HG03060 (cell line): ENCODE results near the gene CTNNA3.

ENCODE experiments used
- ATAC-seq: cut with Tn5 transposase; IDR thresholded peaks from one replicate; pipeline ENCODE4 v1.9.1; 2021; ENCODE audit warnings: low read depth, moderate number of reproducible peaks; ENCODE audit not compliant: unreplicated experiment

CTNNA3 gene

GRCh38 chr10:66842371-66842770 is 853.6 kb downstream of the CTNNA3 start:
- ATAC-seq, result no peak

- no peak for ATAC-seq
Observed at GRCh38 chr10:66838656-66839055, 857.3 kb downstream of the CTNNA3 start.

- no peak for ATAC-seq
Observed at GRCh38 chr10:66837990-66838389, 858.0 kb downstream of the CTNNA3 start.

- no peak for ATAC-seq
Observed at GRCh38 chr10:66837335-66837734, 858.7 kb downstream of the CTNNA3 start.

- ATAC-seq, result no peak
Observed at GRCh38 chr10:66836771-66837170, 859.2 kb downstream of the CTNNA3 start.

- ATAC-seq, result no peak
Observed at GRCh38 chr10:66836057-66836456, 859.9 kb downstream of the CTNNA3 start.

GRCh38 chr10:66835400-66835799 is 860.6 kb downstream of the CTNNA3 start:
- no peak for ATAC-seq

GRCh38 chr10:66834802-66835201 is 861.2 kb downstream of the CTNNA3 start:
- ATAC-seq, result no peak

- no peak for ATAC-seq
Observed at GRCh38 chr10:66833861-66834260, 862.1 kb downstream of the CTNNA3 start.

GRCh38 chr10:66832781-66833422 is 863.1 kb downstream of the CTNNA3 start:
- no peak for ATAC-seq

- ATAC-seq, result no peak
Observed at GRCh38 chr10:66828957-66829356, 867.0 kb downstream of the CTNNA3 start.

GRCh38 chr10:66827353-66827752 is 868.6 kb downstream of the CTNNA3 start:
- ATAC-seq, result no peak

GRCh38 chr10:66823301-66823700 is 872.7 kb downstream of the CTNNA3 start:
- ATAC-seq, result no peak

GRCh38 chr10:66822801-66823200 is 873.2 kb downstream of the CTNNA3 start:
- no peak for ATAC-seq

GRCh38 chr10:66819691-66820090 is 876.3 kb downstream of the CTNNA3 start:
- ATAC-seq, result no peak

GRCh38 chr10:66813122-66813521 is 882.9 kb downstream of the CTNNA3 start:
- ATAC-seq, result no peak

- no peak for ATAC-seq
Observed at GRCh38 chr10:66811211-66811610, 884.8 kb downstream of the CTNNA3 start.

GRCh38 chr10:66809402-66809801 is 886.6 kb downstream of the CTNNA3 start:
- no peak for ATAC-seq

- ATAC-seq, result no peak
Observed at GRCh38 chr10:66805612-66806011, 890.4 kb downstream of the CTNNA3 start.

- ATAC-seq, result no peak
Observed at GRCh38 chr10:66804962-66805361, 891.0 kb downstream of the CTNNA3 start.

GRCh38 chr10:66803174-66803573 is 892.8 kb downstream of the CTNNA3 start:
- ATAC-seq, result no peak

- ATAC-seq, result no peak
Observed at GRCh38 chr10:66799474-66799873, 896.5 kb downstream of the CTNNA3 start.

GRCh38 chr10:66795866-66796265 is 900.1 kb downstream of the CTNNA3 start:
- no peak for ATAC-seq
